Left cardiac atrium (tissue), 4 donors: ENCODE measurements around the gene PTGER2. TPM values are rescaled to one million over a fixed set of nuclear protein-coding genes. Genes with fewer than 3 reads are reported as not detected.

ENCODE experiments used
- ATAC-seq, 2 donors: fragments of 200-7000 bp; cut with Tn5 transposase; one replicate each; pipeline ENCODE4 v1.9.1; 2020; ENCODE audit warnings: mild to moderate bottlenecking in 2 of 2, moderate library complexity in 2 of 2
- DNase-seq: peaks from one replicate; pipeline ENCODE4 v3.0.0-alpha.2; 2020
- intact Hi-C, 2 donors: fragments of 100-400 bp; cut with DNase I; formaldehyde crosslinking; loops; one replicate each; pipeline versions ENCODE4 v1.14.1 to v1.15.1; 2022 to 2023
- long read RNA-seq: library from polyadenylated mRNA; unstranded; transcript quantifications from one replicate; pipeline ENCODE4 v2.0.0, GENCODE V29; 2021
- total RNA-seq, 2 donors: library from RNA; stranded (reverse); fragmentation: NEBNext Ultra II Directional; extraction: Animal tissue kit (Norgen Biotek cat#: 25700); gene quantifications; one replicate each; pipeline ENCODE4 v1.2.1, GENCODE V29; 2021
- donor health status: DM: no; HTN: yes; CAD: no.
- donor health status: DM: no; HTN: yes; CAD: no; lungs with severe emphysema.
- donor health status: DM: yes; HTN: yes; CAD: no.
- donor health status: Dilated cardiomyopathy.

PTGER2 gene, protein sequence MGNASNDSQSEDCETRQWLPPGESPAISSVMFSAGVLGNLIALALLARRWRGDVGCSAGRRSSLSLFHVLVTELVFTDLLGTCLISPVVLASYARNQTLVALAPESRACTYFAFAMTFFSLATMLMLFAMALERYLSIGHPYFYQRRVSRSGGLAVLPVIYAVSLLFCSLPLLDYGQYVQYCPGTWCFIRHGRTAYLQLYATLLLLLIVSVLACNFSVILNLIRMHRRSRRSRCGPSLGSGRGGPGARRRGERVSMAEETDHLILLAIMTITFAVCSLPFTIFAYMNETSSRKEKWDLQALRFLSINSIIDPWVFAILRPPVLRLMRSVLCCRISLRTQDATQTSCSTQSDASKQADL
- total RNA-seq: 1 to 10 TPM; 2.3 to 2.4 TPM
- long read RNA-seq, transcript PTGER2-201 (2 exons, 2,383 nt): major isoform, 6 of 6 reads
- long read RNA-seq, partial matches to known transcripts: 0 of 6 reads
- long read RNA-seq, other reads (novel, unspliced or antisense): 0 of 6 reads

DNA sequence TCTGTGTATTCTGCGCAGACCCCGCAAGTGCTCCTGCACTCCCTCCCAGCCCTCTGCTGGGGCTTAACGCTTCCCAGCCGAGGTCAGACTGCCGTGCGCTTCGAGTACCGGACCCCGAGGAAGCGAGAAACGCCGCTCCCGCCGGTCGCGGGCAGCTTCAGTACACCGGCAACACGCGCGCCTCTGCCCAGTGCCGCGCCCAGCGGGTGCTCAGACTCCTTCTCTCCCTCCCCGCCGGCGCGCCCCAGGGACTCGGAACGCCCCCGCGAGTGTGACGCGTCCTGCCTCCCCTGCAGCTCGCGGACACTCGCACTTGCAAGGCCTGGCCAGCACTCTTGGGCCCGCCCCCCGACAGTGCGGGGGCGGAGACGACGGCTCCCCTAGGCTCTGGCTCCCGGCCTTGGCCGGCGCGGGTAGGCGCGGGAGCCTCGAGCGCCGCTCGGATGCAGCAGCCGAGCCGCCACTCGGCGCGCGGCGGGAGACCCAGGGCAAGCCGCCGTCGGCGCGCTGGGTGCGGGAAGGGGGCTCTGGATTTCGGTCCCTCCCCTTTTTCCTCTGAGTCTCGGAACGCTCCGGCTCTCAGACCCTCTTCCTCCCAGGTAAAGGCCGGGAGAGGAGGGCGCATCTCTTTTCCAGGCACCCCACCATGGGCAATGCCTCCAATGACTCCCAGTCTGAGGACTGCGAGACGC lies at the start of gene PTGER2:
TSS of gene PTGER2 (plus strand) at position 410 of the 692 bp plus-strand sequence. CDS start at position 647, 237 bp downstream.
- ATAC-seq: peak; percentile 93 to 94
- DNase-seq: peak; percentile 90
- intact Hi-C loops: no loop called here

DNA sequence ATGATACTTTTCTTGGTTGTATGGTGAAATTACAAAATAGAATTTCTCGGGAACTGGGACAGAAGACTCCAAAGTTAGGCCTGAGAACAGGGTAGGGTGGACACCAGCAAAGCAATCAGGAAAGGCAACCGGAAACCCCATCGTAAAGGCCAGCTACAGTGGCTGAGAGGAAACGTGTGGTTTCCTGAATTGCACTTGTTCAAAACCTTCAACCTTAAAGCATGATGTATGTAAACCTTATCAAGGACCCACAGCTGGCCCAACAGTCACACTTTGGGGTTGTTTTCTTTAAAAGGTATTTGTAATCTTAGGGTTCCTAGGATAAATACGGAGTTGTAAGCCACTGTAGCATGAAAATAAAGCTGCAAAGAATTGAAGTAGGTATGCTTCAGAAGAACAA lies 48.9 kb upstream of the PTGER2 start:
- intact Hi-C loops: no loop called here
- ATAC-seq (no peak), DNase-seq (no peak)

DNA sequence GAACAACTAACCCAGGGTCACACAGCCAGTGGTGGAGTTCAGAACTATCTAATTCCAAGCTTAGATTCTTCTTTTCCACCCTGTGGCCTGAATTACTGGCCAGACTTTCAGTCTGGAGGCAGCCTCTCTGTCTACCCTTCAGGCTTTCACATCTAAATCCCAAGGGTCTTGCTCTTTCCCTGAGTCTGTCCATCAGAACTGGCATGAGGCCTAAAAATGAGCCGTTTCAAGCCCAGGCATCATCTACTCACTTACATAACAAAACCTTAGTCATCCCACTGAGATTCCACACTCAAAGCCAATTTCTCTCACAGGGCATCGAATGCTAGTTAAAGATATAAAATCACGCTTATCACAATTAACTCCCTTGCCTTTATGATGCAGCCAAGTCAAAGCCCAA lies 47.9 kb upstream of the PTGER2 start:
- intact Hi-C loops: no loop called here
- DNase-seq (peak; percentile 46), ATAC-seq (peak; percentile 64 to 77)

DNA sequence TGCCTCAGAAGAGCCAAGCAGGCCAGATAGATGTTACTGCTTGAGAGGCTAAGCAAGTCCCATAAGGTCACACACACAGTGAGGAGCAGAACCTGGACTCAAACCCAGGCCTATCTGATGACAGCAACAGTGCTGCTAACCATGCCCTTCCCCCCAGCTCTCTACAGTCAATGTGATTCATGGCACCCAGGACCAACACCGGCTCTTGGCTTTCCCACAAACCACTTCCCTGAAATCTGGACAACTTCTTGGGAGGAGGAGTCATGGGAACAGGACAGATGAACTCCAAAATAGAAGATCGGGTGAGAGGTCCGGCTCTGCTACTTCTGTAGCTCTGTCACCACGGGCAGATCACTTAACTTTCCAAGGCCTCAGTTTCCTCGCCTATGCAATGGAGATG lies 47.3 kb upstream of the PTGER2 start:
- no peak for DNase-seq
- ATAC-seq: peak; percentile 21 to 41
- intact Hi-C loops: no loop called here

DNA sequence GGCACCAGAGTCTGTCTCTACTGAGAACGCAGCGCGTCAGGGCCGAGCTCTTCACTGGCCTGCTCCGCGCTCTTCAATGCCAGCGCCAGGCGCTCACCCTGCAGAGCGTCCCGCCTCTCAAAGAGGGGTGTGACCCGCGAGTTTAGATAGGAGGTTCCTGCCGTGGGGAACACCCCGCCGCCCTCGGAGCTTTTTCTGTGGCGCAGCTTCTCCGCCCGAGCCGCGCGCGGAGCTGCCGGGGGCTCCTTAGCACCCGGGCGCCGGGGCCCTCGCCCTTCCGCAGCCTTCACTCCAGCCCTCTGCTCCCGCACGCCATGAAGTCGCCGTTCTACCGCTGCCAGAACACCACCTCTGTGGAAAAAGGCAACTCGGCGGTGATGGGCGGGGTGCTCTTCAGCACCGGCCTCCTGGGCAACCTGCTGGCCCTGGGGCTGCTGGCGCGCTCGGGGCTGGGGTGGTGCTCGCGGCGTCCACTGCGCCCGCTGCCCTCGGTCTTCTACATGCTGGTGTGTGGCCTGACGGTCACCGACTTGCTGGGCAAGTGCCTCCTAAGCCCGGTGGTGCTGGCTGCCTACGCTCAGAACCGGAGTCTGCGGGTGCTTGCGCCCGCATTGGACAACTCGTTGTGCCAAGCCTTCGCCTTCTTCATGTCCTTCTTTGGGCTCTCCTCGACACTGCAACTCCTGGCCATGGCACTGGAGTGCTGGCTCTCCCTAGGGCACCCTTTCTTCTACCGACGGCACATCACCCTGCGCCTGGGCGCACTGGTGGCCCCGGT lies 46.4 kb upstream of the PTGER2 start, which contains the start of gene PTGDR:
TSS of gene PTGDR (plus strand) at position 198 of the 778 bp plus-strand sequence. CDS start at position 315, 117 bp downstream.
- DNase-seq (peak; percentile 54), ATAC-seq (peak; percentile 73 to 75)
- intact Hi-C loops: no loop called here

DNA sequence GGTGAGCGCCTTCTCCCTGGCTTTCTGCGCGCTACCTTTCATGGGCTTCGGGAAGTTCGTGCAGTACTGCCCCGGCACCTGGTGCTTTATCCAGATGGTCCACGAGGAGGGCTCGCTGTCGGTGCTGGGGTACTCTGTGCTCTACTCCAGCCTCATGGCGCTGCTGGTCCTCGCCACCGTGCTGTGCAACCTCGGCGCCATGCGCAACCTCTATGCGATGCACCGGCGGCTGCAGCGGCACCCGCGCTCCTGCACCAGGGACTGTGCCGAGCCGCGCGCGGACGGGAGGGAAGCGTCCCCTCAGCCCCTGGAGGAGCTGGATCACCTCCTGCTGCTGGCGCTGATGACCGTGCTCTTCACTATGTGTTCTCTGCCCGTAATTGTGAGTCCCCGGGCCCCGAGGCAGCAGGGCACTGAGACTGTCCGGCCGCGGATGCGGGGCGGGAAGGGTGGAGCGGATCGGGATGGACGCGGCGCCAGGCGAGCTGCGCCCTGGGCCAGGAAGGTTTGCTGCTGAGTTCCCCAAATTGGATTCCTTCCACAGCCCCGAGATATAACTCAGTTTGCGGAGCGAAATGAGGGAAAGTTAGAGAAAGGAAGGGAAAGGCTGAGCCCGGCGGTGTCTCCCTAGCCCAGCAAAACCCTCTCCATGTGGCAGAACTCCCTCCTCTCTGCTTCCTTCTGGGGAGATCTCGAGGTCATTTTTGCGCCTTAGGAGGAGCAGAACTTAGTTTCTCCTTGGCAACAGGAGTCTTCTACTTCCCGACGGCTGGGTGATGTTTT lies 45.6 kb upstream of the PTGER2 start:
- peak; percentile 19 for DNase-seq
- intact Hi-C loops: no loop called here
- peak in 1 of 2 donors; percentile 15 for ATAC-seq

DNA sequence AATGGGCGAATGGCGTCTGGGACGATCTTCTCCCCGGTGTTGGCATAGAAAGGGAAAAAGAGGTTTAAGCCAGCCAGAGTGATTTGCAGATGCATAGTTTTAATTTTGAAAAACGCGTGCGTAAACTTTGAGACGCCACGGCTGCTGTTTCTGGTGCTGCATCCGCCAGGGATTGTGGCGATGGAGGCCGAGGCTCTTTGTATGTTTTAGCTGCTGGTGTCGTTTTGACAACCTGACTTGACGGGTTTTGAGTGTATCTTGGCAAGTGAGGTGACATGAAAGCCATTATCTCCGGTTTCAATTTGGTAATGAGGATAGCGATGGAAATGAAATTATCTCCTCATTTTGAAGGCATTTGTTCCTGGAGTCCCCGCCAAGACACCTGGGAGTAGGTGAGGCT lies 45.0 kb upstream of the PTGER2 start:
- ATAC-seq (no peak), DNase-seq (no peak)
- intact Hi-C loops: no loop called here

DNA sequence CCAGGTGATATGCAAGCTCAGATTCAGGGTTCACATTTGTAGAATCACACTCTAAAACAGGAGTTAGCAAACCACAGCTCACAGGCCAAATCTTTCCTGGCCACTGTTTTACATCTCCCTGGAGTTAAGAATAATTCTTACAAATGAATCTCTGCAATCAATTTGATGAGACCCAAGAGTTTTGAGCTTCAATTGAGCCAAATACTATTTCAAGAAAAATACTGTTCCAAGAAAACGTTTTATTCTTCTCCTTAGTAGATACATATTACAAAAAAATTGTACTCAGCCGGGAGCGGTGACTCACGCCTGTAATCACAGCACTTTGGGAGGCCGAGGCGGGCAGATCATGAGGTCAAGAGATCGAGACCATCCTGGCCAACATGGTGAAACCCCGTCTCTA lies 44.1 kb upstream of the PTGER2 start:
- ATAC-seq (no peak), DNase-seq (no peak)
- intact Hi-C loops: loop anchor here in 1 of 2 donors (10.0 kb wide), 1 partner anchor 275 kb away; no protein-coding TSS in a partner anchor

DNA sequence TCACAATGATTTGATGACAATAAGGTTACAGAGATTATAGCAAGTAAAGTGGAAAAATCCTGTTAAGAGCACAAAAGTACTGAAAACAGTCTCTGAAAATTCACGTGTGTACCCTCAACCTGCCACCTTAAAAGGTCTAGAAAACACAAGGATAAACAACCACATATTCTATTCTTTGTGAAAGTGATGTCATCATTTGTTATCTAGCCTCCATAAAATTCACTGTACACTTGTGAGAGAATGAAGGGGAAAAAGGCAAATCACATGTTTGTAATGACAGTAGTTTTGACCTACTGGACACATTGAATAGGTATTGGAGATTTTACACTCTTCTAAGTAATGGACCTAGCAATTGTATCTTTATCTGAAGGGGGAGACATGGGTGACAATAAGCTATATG lies 42.6 kb upstream of the PTGER2 start:
- intact Hi-C loops: loop anchor here in 1 of 2 donors (10.0 kb wide), 1 partner anchor 277 kb away; no protein-coding TSS in a partner anchor
- ATAC-seq: no peak
- DNase-seq: no peak

DNA sequence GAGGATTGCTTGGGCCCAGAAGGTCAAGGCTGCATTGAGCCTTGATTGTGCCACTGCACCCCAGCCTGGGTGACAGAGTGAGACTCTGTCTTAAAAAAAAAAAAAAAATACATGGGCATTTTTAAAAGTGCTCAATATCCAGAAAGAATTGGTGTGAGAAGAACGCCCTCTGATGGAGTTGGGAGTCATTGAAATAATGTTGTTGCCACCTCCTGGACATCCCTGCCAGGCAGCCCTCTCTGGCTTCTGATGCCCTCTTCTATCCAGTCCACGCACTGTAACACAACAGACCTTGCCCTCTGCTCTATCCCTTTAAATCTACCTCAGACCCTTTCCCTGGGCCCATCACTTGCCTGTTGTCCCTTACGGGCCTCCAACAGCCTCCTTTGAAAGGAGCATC lies 41.7 kb upstream of the PTGER2 start:
- no peak for DNase-seq
- intact Hi-C loops: loop anchor here in 1 of 2 donors (10.0 kb wide), 1 partner anchor 278 kb away; no protein-coding TSS in a partner anchor
- ATAC-seq: no peak

DNA sequence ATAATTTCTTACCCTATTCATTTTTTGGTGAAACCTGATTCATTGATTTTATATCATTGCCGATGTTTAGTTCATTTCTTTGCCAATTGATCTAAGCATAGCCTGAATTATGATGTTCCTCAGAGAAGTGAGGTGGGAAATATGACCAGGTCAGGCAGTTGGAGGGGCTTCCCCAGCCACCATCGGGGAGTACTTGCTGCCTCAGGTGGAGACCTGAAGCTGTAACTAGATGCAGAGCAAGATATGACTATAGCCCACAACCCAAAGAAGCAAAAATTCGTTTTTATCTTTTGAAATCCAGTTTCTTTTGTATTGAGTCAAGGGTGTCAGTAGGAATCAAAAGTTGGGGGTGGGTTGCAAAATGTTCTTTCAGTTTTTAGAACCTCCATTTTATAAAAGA lies 38.7 kb upstream of the PTGER2 start:
- no peak for ATAC-seq
- DNase-seq: no peak
- intact Hi-C loops: loop anchor here in 1 of 2 donors (10.0 kb wide), 1 partner anchor 281 kb away; no protein-coding TSS in a partner anchor

DNA sequence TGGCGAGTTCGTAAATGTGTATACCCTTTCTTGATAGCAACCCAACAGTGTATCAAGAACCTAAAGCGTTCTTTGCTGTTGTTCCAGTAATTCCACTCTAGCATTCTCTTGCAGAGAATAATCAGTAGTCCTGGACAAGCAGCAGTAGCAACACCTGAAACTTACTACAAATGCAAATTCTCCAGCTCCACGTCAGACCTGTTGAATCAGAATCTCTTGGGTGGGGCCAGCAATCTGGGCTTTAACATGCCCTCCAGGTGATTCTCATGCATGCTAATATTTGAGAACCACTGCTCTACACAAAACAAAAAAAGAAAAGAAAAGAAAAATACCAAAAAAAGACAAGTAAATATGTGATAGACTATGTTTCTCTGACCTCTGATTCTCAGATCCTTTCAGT lies 36.6 kb upstream of the PTGER2 start:
- intact Hi-C loops: loop anchor here in 1 of 2 donors (10.0 kb wide), 1 partner anchor 283 kb away; no protein-coding TSS in a partner anchor
- ATAC-seq (no peak), DNase-seq (no peak)

DNA sequence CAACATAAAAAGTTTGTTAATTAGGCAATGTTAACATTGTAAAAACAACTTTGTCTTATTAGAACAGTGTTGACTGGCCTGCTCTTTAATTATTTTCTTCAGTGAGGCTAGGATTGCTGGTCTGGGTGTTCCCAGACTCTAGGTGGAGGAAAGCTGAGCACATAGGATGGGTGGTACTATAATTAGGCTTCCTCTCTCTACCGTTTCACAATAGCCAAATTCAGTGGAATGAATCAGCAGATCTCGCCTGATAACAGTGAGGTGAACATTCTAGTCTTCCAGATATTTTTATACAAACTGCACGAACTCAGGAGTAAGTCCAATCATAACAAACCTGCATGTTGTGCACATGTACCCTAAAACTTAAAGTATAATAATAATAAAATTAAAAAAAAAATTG lies 34.7 kb upstream of the PTGER2 start:
- DNase-seq: no peak
- peak in 1 of 2 donors; percentile 76 for ATAC-seq
- intact Hi-C loops: loop anchor here in 1 of 2 donors (10.0 kb wide), 1 partner anchor 285 kb away; no protein-coding TSS in a partner anchor

DNA sequence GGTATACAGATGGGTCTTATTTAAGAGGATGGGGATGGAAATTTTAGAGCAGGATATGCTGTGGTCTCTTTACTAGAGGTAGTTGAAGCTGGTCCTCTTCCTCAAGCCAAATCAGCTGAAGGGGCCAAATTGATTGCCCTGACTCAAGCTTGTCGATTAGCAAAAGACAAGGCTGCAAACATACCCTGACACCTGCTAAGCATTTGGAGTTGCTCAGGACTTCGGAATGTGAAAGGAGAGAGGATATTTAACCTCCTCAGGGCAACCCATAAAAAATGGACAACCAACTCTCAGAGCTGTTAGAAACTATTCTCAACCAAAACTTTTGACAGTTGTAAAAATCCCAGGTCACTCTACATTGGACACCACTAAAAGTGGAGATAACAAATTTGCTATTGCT lies 31.0 kb upstream of the PTGER2 start:
- no peak for ATAC-seq
- intact Hi-C loops: no loop called here
- no peak for DNase-seq

DNA sequence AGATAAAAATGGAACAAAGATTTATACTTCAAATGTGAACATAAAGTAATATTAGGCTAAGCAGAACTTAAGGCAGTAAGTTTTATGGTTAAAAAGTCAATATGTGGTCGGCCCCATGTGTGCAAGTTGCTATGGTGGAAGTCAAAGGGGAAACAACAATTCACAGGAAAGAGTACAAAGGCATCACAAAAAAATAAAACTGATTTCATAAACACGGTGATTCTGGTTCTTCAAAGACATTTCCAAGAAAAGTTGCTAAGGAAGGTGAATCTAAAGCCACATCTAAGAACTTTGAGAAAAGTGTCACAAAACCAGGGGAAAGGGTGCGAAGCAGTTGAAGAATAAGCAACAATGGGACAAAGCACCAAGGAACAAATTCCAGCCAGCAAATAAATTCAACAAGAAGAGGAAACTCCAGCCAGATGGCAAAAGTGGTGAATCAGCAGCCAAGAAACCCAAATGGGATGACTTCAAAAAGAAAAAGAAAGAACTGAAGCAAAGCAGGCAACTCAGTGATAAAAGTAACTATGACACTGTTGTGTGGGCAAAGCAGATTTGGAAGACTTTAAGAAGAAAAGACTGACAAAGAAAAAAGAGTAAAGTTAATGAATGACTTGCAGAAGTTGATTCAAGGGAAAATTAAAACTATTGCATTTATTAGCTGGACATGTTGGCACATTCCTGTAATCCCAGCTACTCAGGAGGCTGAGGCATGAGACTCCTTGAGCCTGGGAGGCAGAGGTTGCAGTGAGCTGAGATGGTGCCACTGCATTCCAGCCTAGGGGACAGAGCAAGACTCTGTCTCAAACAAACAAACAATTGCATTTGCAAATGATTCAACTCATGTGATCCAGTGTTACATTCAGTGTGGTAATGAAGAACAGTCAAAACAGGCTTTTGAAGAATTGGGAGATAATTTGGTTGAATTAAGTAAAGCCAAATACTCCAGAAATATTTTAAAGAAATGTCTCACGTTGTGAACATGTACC lies 27.2 kb upstream of the PTGER2 start:
- no peak for ATAC-seq
- intact Hi-C loops: no loop called here

DNA sequence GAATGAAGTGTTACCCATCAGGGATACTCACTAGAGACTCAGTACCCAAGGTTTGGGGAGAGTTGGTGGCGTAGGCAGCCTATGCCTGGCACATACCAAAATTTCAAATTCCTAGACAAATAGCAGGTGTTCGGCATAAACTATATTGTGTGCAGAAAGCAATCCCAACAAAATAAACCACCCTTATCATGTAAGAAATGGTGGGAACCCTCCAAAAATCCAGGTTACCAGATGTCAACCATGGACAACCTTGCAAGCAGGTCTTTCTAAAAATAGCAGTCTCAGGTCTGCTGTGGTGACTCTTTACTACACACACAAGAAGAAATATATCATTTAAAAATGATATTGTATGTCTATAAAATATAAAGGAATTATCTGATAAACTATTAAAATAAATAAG lies 17.7 kb upstream of the PTGER2 start:
- ATAC-seq (no peak), DNase-seq (no peak)
- intact Hi-C loops: no loop called here

More for the DNA sequence above, 27.2 kb upstream of the PTGER2 start:
- DNase-seq: no peak

DNA sequence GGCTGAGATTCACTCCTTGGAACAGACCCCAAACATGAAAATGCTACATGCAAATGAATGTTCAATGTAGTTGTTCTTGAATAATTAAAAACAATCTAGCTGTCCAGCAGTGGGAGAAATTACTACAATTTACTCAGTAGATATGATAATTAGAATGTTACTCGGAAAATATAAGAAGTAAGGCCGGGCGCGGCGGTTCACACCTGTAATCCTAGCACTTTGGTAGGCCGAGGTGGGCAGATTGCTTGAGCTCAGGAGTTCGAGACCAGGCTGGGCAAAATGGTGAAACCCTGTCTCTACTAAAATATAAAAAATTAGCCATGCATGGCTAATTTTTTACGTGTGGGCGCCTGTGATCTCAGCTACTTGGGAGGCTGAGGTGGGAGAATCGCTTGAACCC lies 15.3 kb upstream of the PTGER2 start:
- no peak for ATAC-seq
- intact Hi-C loops: no loop called here

More for the DNA sequence above, 15.3 kb upstream of the PTGER2 start:
- DNase-seq: no peak
